SK-N-DZ (cell line): ENCODE results near the gene ZNRF1.

Experiments
- DNase-seq: peaks from one replicate; pipeline ENCODE4 v3.0.0-alpha.2; 2015; ENCODE audit warnings: low spot score

The ZNRF1 gene

GRCh38 chr16:75058806-75059205, 60.0 kb downstream of the ZNRF1 start:
- no peak for DNase-seq

- no peak for DNase-seq
Observed at GRCh38 chr16:75059411-75059810, 60.6 kb downstream of the ZNRF1 start.

- DNase-seq: no peak
Observed at GRCh38 chr16:75060723-75061122, 61.9 kb downstream of the ZNRF1 start.

- no peak for DNase-seq
Observed at GRCh38 chr16:75061669-75062068, 62.8 kb downstream of the ZNRF1 start.

- no peak for DNase-seq
Observed at GRCh38 chr16:75062135-75062975, 63.5 kb downstream of the ZNRF1 start.

- no peak for DNase-seq
Observed at GRCh38 chr16:75062976-75063346, 64.1 kb downstream of the ZNRF1 start.

- DNase-seq: no peak
Observed at GRCh38 chr16:75063549-75064088, 64.8 kb downstream of the ZNRF1 start.

GRCh38 chr16:75064403-75065148, 65.8 kb downstream of the ZNRF1 start:
- DNase-seq: no peak

- no peak for DNase-seq
Observed at GRCh38 chr16:75065149-75065505, 66.3 kb downstream of the ZNRF1 start.

- no peak for DNase-seq
Observed at GRCh38 chr16:75065521-75066149, 66.8 kb downstream of the ZNRF1 start.

- DNase-seq: no peak
Observed at GRCh38 chr16:75066861-75067447, 68.1 kb downstream of the ZNRF1 start.

GRCh38 chr16:75068085-75069031, 69.5 kb downstream of the ZNRF1 start:
- no peak for DNase-seq

GRCh38 chr16:75070012-75070841, 71.4 kb downstream of the ZNRF1 start:
- DNase-seq: peak; percentile 36

GRCh38 chr16:75071621-75072020, 72.8 kb downstream of the ZNRF1 start:
- DNase-seq: no peak

GRCh38 chr16:75072239-75072947, 73.6 kb downstream of the ZNRF1 start:
- no peak for DNase-seq

- no peak for DNase-seq
Observed at GRCh38 chr16:75073545-75074303, 74.9 kb downstream of the ZNRF1 start.

GRCh38 chr16:75074304-75074793, 75.5 kb downstream of the ZNRF1 start:
- DNase-seq: no peak
